ENCODE data around the gene SLC24A3.
"Not testable (repeated sequence)": the region's sequence is repeated elsewhere in the genome, so short reads cannot be mapped to it uniquely, and the experiment has no call there.

The SLC24A3 gene

GRCh38 chr20:19729672-19730071 lies 517.2 kb downstream of the SLC24A3 start:
- no peak for DNase-seq (ENCODE audit: low read depth in 1 of 2, low spot score in 1 of 2)

GRCh38 chr20:19730706-19731105 lies 518.3 kb downstream of the SLC24A3 start:
- DNase-seq (ENCODE audit: low read depth in 1 of 2, low spot score in 1 of 2): no peak

GRCh38 chr20:19734811-19735210 lies 522.4 kb downstream of the SLC24A3 start:
- DNase-seq (ENCODE audit: low read depth in 1 of 2, low spot score in 1 of 2): no peak

- no peak for DNase-seq (ENCODE audit: low read depth in 1 of 2, low spot score in 1 of 2)
These were observed 523.0 kb downstream of the SLC24A3 start for GRCh38 chr20:19735446-19735845.

- no peak for DNase-seq (ENCODE audit: low read depth in 1 of 2, low spot score in 1 of 2)
These were observed 524.6 kb downstream of the SLC24A3 start for GRCh38 chr20:19737025-19737424.

- no peak for DNase-seq (ENCODE audit: low read depth in 1 of 2, low spot score in 1 of 2)
These were observed 526.5 kb downstream of the SLC24A3 start for GRCh38 chr20:19738951-19739350.

GRCh38 chr20:19739351-19739750 lies 526.9 kb downstream of the SLC24A3 start:
- no peak for DNase-seq (ENCODE audit: low read depth in 1 of 2, low spot score in 1 of 2)

- DNase-seq (ENCODE audit: low read depth in 1 of 2, low spot score in 1 of 2): no peak
These were observed 528.1 kb downstream of the SLC24A3 start for GRCh38 chr20:19740512-19740911.

GRCh38 chr20:19741924-19742323 lies 529.5 kb downstream of the SLC24A3 start:
- no peak for DNase-seq (ENCODE audit: low read depth in 1 of 2, low spot score in 1 of 2)

GRCh38 chr20:19742974-19743639 lies 530.7 kb downstream of the SLC24A3 start:
- DNase-seq (ENCODE audit: low read depth in 1 of 2, low spot score in 1 of 2): no peak

GRCh38 chr20:19743640-19743995 lies 531.2 kb downstream of the SLC24A3 start:
- DNase-seq (ENCODE audit: low read depth in 1 of 2, low spot score in 1 of 2): no peak

GRCh38 chr20:19745106-19745505 lies 532.7 kb downstream of the SLC24A3 start:
- no peak for DNase-seq (ENCODE audit: low read depth in 1 of 2, low spot score in 1 of 2)

- DNase-seq (ENCODE audit: low read depth in 1 of 2, low spot score in 1 of 2): no peak
These were observed 533.1 kb downstream of the SLC24A3 start for GRCh38 chr20:19745584-19745983.

- DNase-seq (ENCODE audit: low read depth in 1 of 2, low spot score in 1 of 2): no peak
These were observed 534.0 kb downstream of the SLC24A3 start for GRCh38 chr20:19746396-19746795.

GRCh38 chr20:19747903-19748302 lies 535.5 kb downstream of the SLC24A3 start:
- no peak for DNase-seq (ENCODE audit: low read depth in 1 of 2, low spot score in 1 of 2)

- DNase-seq (ENCODE audit: low read depth in 1 of 2, low spot score in 1 of 2): no peak
These were observed 536.2 kb downstream of the SLC24A3 start for GRCh38 chr20:19748681-19749080.

- DNase-seq (ENCODE audit: low read depth in 1 of 2, low spot score in 1 of 2): no peak
These were observed 537.2 kb downstream of the SLC24A3 start for GRCh38 chr20:19749618-19750071.

- DNase-seq (ENCODE audit: low read depth in 1 of 2, low spot score in 1 of 2): no peak
These were observed 537.7 kb downstream of the SLC24A3 start for GRCh38 chr20:19750101-19750606.

- DNase-seq (ENCODE audit: low read depth in 1 of 2, low spot score in 1 of 2): no peak
These were observed 538.6 kb downstream of the SLC24A3 start for GRCh38 chr20:19750907-19751636.

- not testable (repeated sequence) for DNase-seq (ENCODE audit: low read depth in 1 of 2, low spot score in 1 of 2)
These were observed 541.8 kb downstream of the SLC24A3 start for GRCh38 chr20:19754201-19754600.

GRCh38 chr20:19756761-19757486 lies 544.5 kb downstream of the SLC24A3 start:
- no peak for DNase-seq (ENCODE audit: low read depth in 1 of 2, low spot score in 1 of 2)
